Stimulated activated naive CD8-positive, alpha-beta T cell treated with anti-CD3 and anti-CD28 coated beads, Interleukin-15, Interleukin-2, amounts not matched to agents 100 ng/mL and 50 ng/mL, for 24 hours (primary cell): ENCODE results near the gene VPS13C.
A peak's percentile ranks its signal among the peaks of the same experiment; 100 is the strongest.

ENCODE experiments used
- H3K27ac Mint-ChIP-seq: one replicate; pipeline ENCODE4 v1.8.0; 2021; ENCODE audit warnings: mild to moderate bottlenecking, mixed read lengths
- H3K27me3 Mint-ChIP-seq: one replicate; pipeline ENCODE4 v1.8.0; 2021; ENCODE audit warnings: mixed read lengths
- H3K36me3 Mint-ChIP-seq: one replicate; pipeline ENCODE4 v1.8.0; 2021; ENCODE audit warnings: low read depth, mixed read lengths
- H3K4me1 Mint-ChIP-seq: one replicate; pipeline ENCODE4 v1.8.0; 2021; ENCODE audit warnings: low read depth, mixed read lengths
- H3K4me3 Mint-ChIP-seq: one replicate; pipeline ENCODE4 v1.8.0; 2021; ENCODE audit warnings: mild to moderate bottlenecking, mixed read lengths
- H3K9me3 Mint-ChIP-seq: one replicate; pipeline ENCODE4 v1.8.0; 2021; ENCODE audit warnings: mixed read lengths

VPS13C gene

GRCh38 chr15:62060113-62060895 lies at the start of gene VPS13C:
TSS of gene VPS13C (minus strand) at chr15:62060447. CDS start at chr15:62060374, 73 bp downstream.
- peaks cover 52% of the 10 kb centered on the region for H3K4me1 Mint-ChIP-seq
- peak within 1 kb of the TSS; percentile 92 for H3K4me3 Mint-ChIP-seq
- H3K9me3 Mint-ChIP-seq = no peaks in the 10 kb centered on the region
- peak within 1 kb of the TSS; percentile 94 for H3K27ac Mint-ChIP-seq
- peaks cover 7% of the 10 kb centered on the region for H3K27me3 Mint-ChIP-seq
- H3K36me3 Mint-ChIP-seq = peaks cover 10% of the 10 kb centered on the region

GRCh38 chr15:62109437-62109836 lies 49.2 kb upstream of the VPS13C start:
- Mint-ChIP-seq H3K4me1 (peaks cover 15% of the 10 kb centered on the region), H3K36me3 (no peaks in the 10 kb centered on the region), H3K4me3 (no peak overlapping the region), H3K27me3 (peaks cover 6% of the 10 kb centered on the region), H3K27ac (no peak overlapping the region), H3K9me3 (no peaks in the 10 kb centered on the region)

GRCh38 chr15:62108411-62108810 lies 48.2 kb upstream of the VPS13C start:
- peaks cover 15% of the 10 kb centered on the region for H3K4me1 Mint-ChIP-seq
- no peaks in the 10 kb centered on the region for H3K9me3 Mint-ChIP-seq
- peaks cover 6% of the 10 kb centered on the region for H3K27me3 Mint-ChIP-seq
- H3K4me3 Mint-ChIP-seq = no peak overlapping the region
- no peaks in the 10 kb centered on the region for H3K36me3 Mint-ChIP-seq
- H3K27ac Mint-ChIP-seq = no peak overlapping the region

- Mint-ChIP-seq H3K27ac (no peak overlapping the region), H3K9me3 (no peaks in the 10 kb centered on the region), H3K27me3 (no peaks in the 10 kb centered on the region), H3K4me1 (peaks cover 15% of the 10 kb centered on the region), H3K36me3 (no peaks in the 10 kb centered on the region), H3K4me3 (no peak overlapping the region)
These were observed 47.4 kb upstream of the VPS13C start for GRCh38 chr15:62107571-62108121.

GRCh38 chr15:62106096-62106495 lies 45.8 kb upstream of the VPS13C start:
- Mint-ChIP-seq H3K27ac (no peak overlapping the region), H3K36me3 (no peaks in the 10 kb centered on the region), H3K4me1 (peaks cover 14% of the 10 kb centered on the region), H3K4me3 (no peak overlapping the region), H3K9me3 (no peaks in the 10 kb centered on the region), H3K27me3 (peaks cover 3% of the 10 kb centered on the region)

- peaks cover 5% of the 10 kb centered on the region for H3K4me1 Mint-ChIP-seq
- H3K27ac Mint-ChIP-seq = no peak overlapping the region
- H3K27me3 Mint-ChIP-seq = peaks cover 3% of the 10 kb centered on the region
- no peaks in the 10 kb centered on the region for H3K9me3 Mint-ChIP-seq
- no peaks in the 10 kb centered on the region for H3K36me3 Mint-ChIP-seq
- no peak overlapping the region for H3K4me3 Mint-ChIP-seq
These were observed 45.0 kb upstream of the VPS13C start for GRCh38 chr15:62105266-62105665.

GRCh38 chr15:62104846-62105245 lies 44.6 kb upstream of the VPS13C start:
- H3K27me3 Mint-ChIP-seq = peaks cover 3% of the 10 kb centered on the region
- no peak overlapping the region for H3K27ac Mint-ChIP-seq
- no peaks in the 10 kb centered on the region for H3K9me3 Mint-ChIP-seq
- H3K4me3 Mint-ChIP-seq = no peak overlapping the region
- no peaks in the 10 kb centered on the region for H3K36me3 Mint-ChIP-seq
- peaks cover 1% of the 10 kb centered on the region for H3K4me1 Mint-ChIP-seq

- Mint-ChIP-seq H3K4me1 (no peaks in the 10 kb centered on the region), H3K27ac (no peak overlapping the region), H3K4me3 (no peak overlapping the region), H3K36me3 (no peaks in the 10 kb centered on the region), H3K27me3 (peaks cover 6% of the 10 kb centered on the region), H3K9me3 (no peaks in the 10 kb centered on the region)
These were observed 44.2 kb upstream of the VPS13C start for GRCh38 chr15:62104401-62104800.

- Mint-ChIP-seq H3K36me3 (no peaks in the 10 kb centered on the region), H3K27ac (no peak overlapping the region)
These were observed 43.2 kb upstream of the VPS13C start for GRCh38 chr15:62103431-62103830.

GRCh38 chr15:62099094-62099601 lies 38.9 kb upstream of the VPS13C start:
- H3K36me3 Mint-ChIP-seq = no peaks in the 10 kb centered on the region
- H3K27ac Mint-ChIP-seq = no peak overlapping the region
- H3K9me3 Mint-ChIP-seq = no peaks in the 10 kb centered on the region
- no peaks in the 10 kb centered on the region for H3K4me1 Mint-ChIP-seq
- H3K27me3 Mint-ChIP-seq = peaks cover 16% of the 10 kb centered on the region
- no peak overlapping the region for H3K4me3 Mint-ChIP-seq

More at GRCh38 chr15:62103431-62103830, 43.2 kb upstream of the VPS13C start:
- Mint-ChIP-seq H3K4me3 (no peak overlapping the region), H3K27me3 (peaks cover 11% of the 10 kb centered on the region), H3K9me3 (no peaks in the 10 kb centered on the region), H3K4me1 (no peaks in the 10 kb centered on the region)

GRCh38 chr15:62094388-62094787 lies 34.1 kb upstream of the VPS13C start:
- no peak overlapping the region for H3K27ac Mint-ChIP-seq

GRCh38 chr15:62093809-62094208 lies 33.6 kb upstream of the VPS13C start:
- peaks cover 4% of the 10 kb centered on the region for H3K27me3 Mint-ChIP-seq
- no peaks in the 10 kb centered on the region for H3K36me3 Mint-ChIP-seq
- H3K4me1 Mint-ChIP-seq = no peaks in the 10 kb centered on the region
- no peaks in the 10 kb centered on the region for H3K9me3 Mint-ChIP-seq
- H3K4me3 Mint-ChIP-seq = no peak overlapping the region
- H3K27ac Mint-ChIP-seq = no peak overlapping the region

More at GRCh38 chr15:62094388-62094787, 34.1 kb upstream of the VPS13C start:
- Mint-ChIP-seq H3K36me3 (no peaks in the 10 kb centered on the region), H3K4me3 (no peak overlapping the region), H3K9me3 (no peaks in the 10 kb centered on the region), H3K4me1 (no peaks in the 10 kb centered on the region), H3K27me3 (peaks cover 10% of the 10 kb centered on the region)

GRCh38 chr15:62090988-62091387 lies 30.7 kb upstream of the VPS13C start:
- Mint-ChIP-seq H3K27ac (no peak overlapping the region), H3K4me1 (no peaks in the 10 kb centered on the region), H3K27me3 (no peaks in the 10 kb centered on the region), H3K9me3 (no peaks in the 10 kb centered on the region), H3K4me3 (no peak overlapping the region), H3K36me3 (no peaks in the 10 kb centered on the region)

GRCh38 chr15:62089616-62090015 lies 29.4 kb upstream of the VPS13C start:
- H3K9me3 Mint-ChIP-seq = no peaks in the 10 kb centered on the region
- no peaks in the 10 kb centered on the region for H3K27me3 Mint-ChIP-seq
- H3K4me3 Mint-ChIP-seq = no peak overlapping the region
- H3K36me3 Mint-ChIP-seq = no peaks in the 10 kb centered on the region
- H3K4me1 Mint-ChIP-seq = no peaks in the 10 kb centered on the region
- no peak overlapping the region for H3K27ac Mint-ChIP-seq

- H3K4me1 Mint-ChIP-seq = no peaks in the 10 kb centered on the region
- H3K4me3 Mint-ChIP-seq = no peak overlapping the region
- no peak overlapping the region for H3K27ac Mint-ChIP-seq
- no peaks in the 10 kb centered on the region for H3K36me3 Mint-ChIP-seq
- peaks cover 5% of the 10 kb centered on the region for H3K9me3 Mint-ChIP-seq
- H3K27me3 Mint-ChIP-seq = no peaks in the 10 kb centered on the region
These were observed 28.1 kb upstream of the VPS13C start for GRCh38 chr15:62088353-62088693.
